Loucy (cell line): ENCODE data around the gene FAM53A.

Experiments
- EZH2phosphoT487 ChIP-seq: fragments of 200-600 bp; IDR thresholded peaks from 2 replicates; pipeline ENCODE4 v1.6.1; 2018; ENCODE audit warnings: antibody characterized with exemption, mild to moderate bottlenecking, moderate library complexity, borderline replicate concordance
- TF ChIP-seq, protein P1 (sequence below): fragments of 200-600 bp; sonication (generic); conservative IDR thresholded peaks from 2 replicates; pipeline ENCODE4 v1.5.1; 2014; ENCODE audit warnings: mild to moderate bottlenecking, antibody characterized with exemption, low read length

DNA sequence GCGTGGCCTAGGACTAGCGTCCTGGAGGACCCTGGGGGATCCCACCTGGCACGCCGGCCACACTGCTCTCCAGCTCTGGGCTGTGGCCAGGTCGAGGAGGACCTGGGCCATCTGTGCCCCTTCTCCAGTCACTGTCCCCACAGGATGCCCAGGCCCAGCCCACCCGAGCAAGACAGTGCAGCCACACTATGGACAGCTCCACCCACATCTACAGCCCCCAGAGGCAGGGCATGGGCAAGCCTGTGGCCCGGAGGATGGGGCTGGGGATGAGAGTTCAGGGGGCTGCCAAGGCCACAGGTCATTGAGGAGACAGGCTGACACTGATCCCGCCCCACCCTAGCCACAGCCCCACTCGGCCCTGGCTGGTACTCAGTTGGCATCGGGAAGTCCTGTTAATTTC, 30.3 kb downstream of the FAM53A start:
- TF ChIP-seq, protein P1, sequence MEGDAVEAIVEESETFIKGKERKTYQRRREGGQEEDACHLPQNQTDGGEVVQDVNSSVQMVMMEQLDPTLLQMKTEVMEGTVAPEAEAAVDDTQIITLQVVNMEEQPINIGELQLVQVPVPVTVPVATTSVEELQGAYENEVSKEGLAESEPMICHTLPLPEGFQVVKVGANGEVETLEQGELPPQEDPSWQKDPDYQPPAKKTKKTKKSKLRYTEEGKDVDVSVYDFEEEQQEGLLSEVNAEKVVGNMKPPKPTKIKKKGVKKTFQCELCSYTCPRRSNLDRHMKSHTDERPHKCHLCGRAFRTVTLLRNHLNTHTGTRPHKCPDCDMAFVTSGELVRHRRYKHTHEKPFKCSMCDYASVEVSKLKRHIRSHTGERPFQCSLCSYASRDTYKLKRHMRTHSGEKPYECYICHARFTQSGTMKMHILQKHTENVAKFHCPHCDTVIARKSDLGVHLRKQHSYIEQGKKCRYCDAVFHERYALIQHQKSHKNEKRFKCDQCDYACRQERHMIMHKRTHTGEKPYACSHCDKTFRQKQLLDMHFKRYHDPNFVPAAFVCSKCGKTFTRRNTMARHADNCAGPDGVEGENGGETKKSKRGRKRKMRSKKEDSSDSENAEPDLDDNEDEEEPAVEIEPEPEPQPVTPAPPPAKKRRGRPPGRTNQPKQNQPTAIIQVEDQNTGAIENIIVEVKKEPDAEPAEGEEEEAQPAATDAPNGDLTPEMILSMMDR, result no peak
- TF ChIP-seq EZH2phosphoT487, result no peak
